Stimulated activated CD8-positive, alpha-beta memory T cell treated with anti-CD3 and anti-CD28 coated beads, Interleukin-7, amount 100 ng/mL, for 1 hour (primary cell): ENCODE results near the gene GLB1L3.

ENCODE experiments used
- DNase-seq, 2 donors: peaks; one replicate each; pipeline ENCODE4 v3.0.0-alpha.2; 2020; ENCODE audit warnings: low read depth in 2 of 2

Gene GLB1L3

GRCh38 chr11:134362192-134362901, 86.2 kb downstream of the GLB1L3 start:
- DNase-seq: no peak

- DNase-seq: no peak
Measured at GRCh38 chr11:134363161-134363560, 87.0 kb downstream of the GLB1L3 start.

- DNase-seq: no peak
Measured at GRCh38 chr11:134363592-134363991, 87.4 kb downstream of the GLB1L3 start.

GRCh38 chr11:134364261-134364660, 88.1 kb downstream of the GLB1L3 start:
- DNase-seq: no peak

GRCh38 chr11:134365011-134365925, 89.1 kb downstream of the GLB1L3 start:
- DNase-seq: no peak

- DNase-seq: no peak
Measured at GRCh38 chr11:134366254-134366653, 90.1 kb downstream of the GLB1L3 start.

GRCh38 chr11:134367781-134368180, 91.6 kb downstream of the GLB1L3 start:
- DNase-seq: no peak
